Heart right ventricle (tissue), 16 donors: ENCODE data around the gene YY1. TPM values are rescaled to one million over a fixed set of nuclear protein-coding genes. Genes with fewer than 3 reads are reported as not detected.

Experiments
- ATAC-seq, 8 donors: fragments of 200-7000 bp; cut with Tn5 transposase; one replicate each; pipeline ENCODE4 v1.9.1; 2020; ENCODE audit warnings: mild to moderate bottlenecking in 8 of 8, moderate library complexity in 8 of 8, moderate number of reproducible peaks in 1 of 8
- DNase-seq, 2 donors: peaks; one replicate each; pipeline ENCODE4 v3.0.0-alpha.2; 2020
- H3K27ac ChIP-seq, 10 donors: fragments of 200-600 bp; sonication (generic) in 2 of 10; one replicate each; pipeline versions ENCODE4 v1.5.0 to v1.8.0; 2020 to 2022; ENCODE audit warnings: mild to moderate bottlenecking in 3 of 10
- H3K27me3 ChIP-seq, 7 donors: fragments of 200-600 bp; one replicate each; pipeline ENCODE4 v1.8.0; 2021 to 2022; ENCODE audit warnings: mild to moderate bottlenecking in 2 of 7
- H3K36me3 ChIP-seq, 9 donors: fragments of 200-600 bp; sonication (generic) in 1 of 9; one replicate each; pipeline versions ENCODE4 v1.5.0 to v1.8.0; 2020 to 2022; ENCODE audit warnings: mild to moderate bottlenecking in 2 of 9
- H3K4me1 ChIP-seq, 9 donors: fragments of 200-600 bp; sonication (generic) in 1 of 9; one replicate each; pipeline versions ENCODE4 v1.5.0 to v1.8.0; 2020 to 2022; ENCODE audit warnings: mild to moderate bottlenecking in 4 of 9
- H3K4me3 ChIP-seq, 10 donors: fragments of 200-600 bp; sonication (generic) in 2 of 10; one replicate each; pipeline versions ENCODE4 v1.5.0 to v1.8.0; 2020 to 2022; ENCODE audit warnings: mild to moderate bottlenecking in 7 of 10, moderate library complexity in 2 of 10
- H3K9me3 ChIP-seq, 11 donors: fragments of 200-600 bp in 10 of 11; sonication (generic) in 2 of 11; one replicate each; pipeline versions ENCODE4 v1.5.0 to v1.8.0; 2013 to 2022; ENCODE audit warnings: mild to moderate bottlenecking in 2 of 11, control low read depth in 1 of 11, moderate library complexity in 1 of 11
- CTCF ChIP-seq, 9 donors: fragments of 200-600 bp; sonication (generic) in 2 of 9; IDR thresholded peaks; one replicate each; pipeline versions ENCODE4 v1.5.0 to v1.8.0; 2021 to 2022; ENCODE audit warnings: antibody characterized with exemption in 9 of 9, mild to moderate bottlenecking in 5 of 9, moderate library complexity in 1 of 9
- WGBS, 2 donors: extraction: QIAGEN DNeasy Blood & Tissue Kit; methylation state at CpG; one replicate each; pipeline ENCODE4 v1.1.7; 2013; ENCODE audit warnings: inconsistent platforms in 1 of 2; 5-methylcytosine and 5-hydroxymethylcytosine counted together
- intact Hi-C, 10 donors: fragments of 100-400 bp; cut with DNase I; formaldehyde crosslinking; loops; one replicate each; pipeline versions ENCODE4 v1.11.1 to v1.14.2; 2022
- polyA plus RNA-seq, 2 donors: library from polyadenylated mRNA; stranded (reverse); fragments of 200-250 nt; gene quantifications; one replicate each; pipeline ENCODE4 v1.2.3, GENCODE V29; 2013
- total RNA-seq, 10 donors: library from RNA; stranded (reverse); fragmentation: NEBNext Ultra II Directional in 3 of 10; extraction: Animal tissue kit (Norgen Biotek cat#: 25700) in 3 of 10; gene quantifications; one replicate each; pipeline versions ENCODE4 v1.2.1 to v1.2.4, GENCODE V29; 2021 to 2023
- donor health status: Arrhythmogenic right ventricular cardiomyopathy.
- donor health status: ischemic (EF 13 %, LVEDD 7.1; RV severe dilation, severe dysfunction).
- donor health status: healthy with polysubstance abuse.
- donor health status: DM: no; HTN: yes; CAD: no.
- donor health status: DM: no; HTN: no; CAD: no.
- donor health status: ischemic (EF 25% LVEDD 6.9; RV normal size, moderate dysfunction).
- donor health status: ischemic (EF 25% LVEDD 5.7; RV mildly dilated, moderate dysfunction).
- donor health status: healthy.
- donor health status: DM: yes; HTN: yes; CAD: no.
- donor health status: Ischemic cardiomyopathy.
- donor health status: ischemic (EF 35%, LVEDD 5.7; RV mildly dilated, moderate dysfunction).
- donor health status: nonischemic (EF 11% LVEDD 7.7; RV severe dilation, severe dysfunction).
- donor health status: DM: yes; HTN: yes; CAD: no.
- donor health status: PGD.
- donor health status: ischemic (EF 29% LVEDD 5.4; RV normal size, mild dysfunction).
- donor health status: nonischemic (EF 23%, LVEDD 6.1; RV moderate dilation, normal function).

YY1 gene
- total and polyA plus RNA-seq, 12 donors: 17.6 to 58.3 (median 47.9) TPM

GRCh38 chr14:100303179-100303578, 64.2 kb downstream of the YY1 start:
- DNase-seq: no peak

GRCh38 chr14:100303925-100304324, 65.0 kb downstream of the YY1 start:
- intact Hi-C loops: loop anchor here in 4 of 10 donors (2.0 to 10.0 kb wide), 3 partner anchors 57 to 73 kb away; partner anchors contain the start of gene WDR25 (in 3 of the 4)
- H3K27me3 ChIP-seq: no peaks in the 10 kb centered on the region
- ATAC-seq: no peak
- 64 to 69% methylated on average over 4 of the region's 4 CpGs for WGBS, 2 donors
- H3K27ac ChIP-seq: peak overlapping the region in 1 of 10 donors; percentile 26
- no peaks in the 10 kb centered on the region for H3K9me3 ChIP-seq
- TF ChIP-seq CTCF (IDR thresholded peaks at IDR 0.05): no peak
- no peaks in the 10 kb centered on the region for H3K36me3 ChIP-seq
- H3K4me1 ChIP-seq: peaks cover 4 to 58% (median 41%) of the 10 kb centered on the region in 9 donors
- no peak overlapping the region for H3K4me3 ChIP-seq
- no peak for DNase-seq

More at GRCh38 chr14:100303179-100303578, 64.2 kb downstream of the YY1 start:
- no peak overlapping the region for H3K4me3 ChIP-seq
- intact Hi-C loops: loop anchor here in 3 of 10 donors (5.0 to 10.0 kb wide), 2 partner anchors 56 to 72 kb away; partner anchors contain the start of gene WDR25 (in 2 of the 3)
- TF ChIP-seq CTCF (IDR thresholded peaks at IDR 0.05): peak in 8 of 9 donors; percentile 55 to 66 (median 60)
- peaks cover 4 to 56% (median 41%) of the 10 kb centered on the region in 9 donors for H3K4me1 ChIP-seq
- no peak for ATAC-seq
- H3K27me3 ChIP-seq: no peaks in the 10 kb centered on the region
- WGBS, 2 donors: 69 to 73% methylated on average over 8 of the region's 8 CpGs
- peaks cover 0 to 7% (median 0%) of the 10 kb centered on the region in 9 donors for H3K36me3 ChIP-seq
- H3K9me3 ChIP-seq: no peaks in the 10 kb centered on the region
- H3K27ac ChIP-seq: peak overlapping the region in 4 of 10 donors; percentile 17 to 28 (median 22)

GRCh38 chr14:100304825-100305323, 65.9 kb downstream of the YY1 start:
- peak in 7 of 8 donors; percentile 1 to 39 (median 18) for ATAC-seq
- peak; percentile 59 to 60 for DNase-seq

More at GRCh38 chr14:100304825-100305323, 65.9 kb downstream of the YY1 start:
- WGBS, 2 donors: 5 to 10% methylated on average over 21 to 23 of the region's 23 CpGs
- Histone ChIP-seq H3K27me3 (no peaks in the 10 kb centered on the region), H3K27ac (peak overlapping the region in 9 of 10 donors; percentile 69 to 95 (median 90)), H3K9me3 (no peaks in the 10 kb centered on the region), H3K36me3 (no peaks in the 10 kb centered on the region), H3K4me1 (peaks cover 4 to 67% (median 41%) of the 10 kb centered on the region in 9 donors), H3K4me3 (peak overlapping the region; percentile 65 to 99 (median 92))
- TF ChIP-seq CTCF (IDR thresholded peaks at IDR 0.05): no peak
- intact Hi-C loops: loop anchor here in 8 of 10 donors (2.0 to 10.0 kb wide), 6 partner anchors 58 to 72 kb away; partner anchors contain the start of gene WDR25 (in 7 of the 8)
